ENCODE results near the gene SEPTIN7. TPM values are rescaled to one million over a fixed set of nuclear protein-coding genes. Genes with fewer than 3 reads are reported as not detected.

Gene SEPTIN7
- total RNA-seq, 1 donor from 2014 or later, result 151 TPM

DNA sequence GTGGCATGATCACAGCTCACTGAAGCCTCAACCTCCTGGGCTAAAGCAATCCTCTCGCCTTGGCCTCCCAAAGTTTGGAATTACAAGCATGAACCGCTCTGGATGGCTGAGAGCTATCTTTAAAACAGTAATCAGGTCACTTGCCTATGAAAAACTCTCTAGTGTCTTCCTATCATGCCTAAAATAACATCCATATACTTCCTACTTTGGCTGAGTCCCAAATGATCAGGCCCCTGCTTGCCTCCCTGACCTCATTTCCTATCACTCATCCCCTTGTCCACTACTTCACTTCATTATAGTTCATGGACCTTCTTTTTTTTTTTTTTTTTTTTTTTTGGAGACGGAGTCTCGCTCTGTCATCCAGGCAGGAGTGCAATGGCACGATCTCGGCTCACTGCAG is 28.0 kb downstream of the SEPTIN7 start:
- Histone ChIP-seq H3K27ac (no peak overlapping the region), H3K27me3 (no peaks in the 10 kb centered on the region), H3K9me3 (no peaks in the 10 kb centered on the region), H3K4me3 (no peak overlapping the region), H3K36me3 (peaks cover 0 to 3% of the 10 kb centered on the region in 2 donors), H3K4me1 (peaks cover 74% of the 10 kb centered on the region)
- TF ChIP-seq POLR2AphosphoS5 (IDR thresholded peaks at IDR 0.05; ENCODE audit: insufficient read depth in 1 of 2, low read depth in 1 of 2) (no peak), POLR2A (IDR thresholded peaks at IDR 0.05) (no peak)
- TF ChIP-seq, protein P1, sequence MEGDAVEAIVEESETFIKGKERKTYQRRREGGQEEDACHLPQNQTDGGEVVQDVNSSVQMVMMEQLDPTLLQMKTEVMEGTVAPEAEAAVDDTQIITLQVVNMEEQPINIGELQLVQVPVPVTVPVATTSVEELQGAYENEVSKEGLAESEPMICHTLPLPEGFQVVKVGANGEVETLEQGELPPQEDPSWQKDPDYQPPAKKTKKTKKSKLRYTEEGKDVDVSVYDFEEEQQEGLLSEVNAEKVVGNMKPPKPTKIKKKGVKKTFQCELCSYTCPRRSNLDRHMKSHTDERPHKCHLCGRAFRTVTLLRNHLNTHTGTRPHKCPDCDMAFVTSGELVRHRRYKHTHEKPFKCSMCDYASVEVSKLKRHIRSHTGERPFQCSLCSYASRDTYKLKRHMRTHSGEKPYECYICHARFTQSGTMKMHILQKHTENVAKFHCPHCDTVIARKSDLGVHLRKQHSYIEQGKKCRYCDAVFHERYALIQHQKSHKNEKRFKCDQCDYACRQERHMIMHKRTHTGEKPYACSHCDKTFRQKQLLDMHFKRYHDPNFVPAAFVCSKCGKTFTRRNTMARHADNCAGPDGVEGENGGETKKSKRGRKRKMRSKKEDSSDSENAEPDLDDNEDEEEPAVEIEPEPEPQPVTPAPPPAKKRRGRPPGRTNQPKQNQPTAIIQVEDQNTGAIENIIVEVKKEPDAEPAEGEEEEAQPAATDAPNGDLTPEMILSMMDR (IDR thresholded peaks at IDR 0.05), result no peak
- intact Hi-C loops (cut with DNase I), result no loop called here
- no peak for DNase-seq (ENCODE audit: extremely low spot score in 2 of 2)

DNA sequence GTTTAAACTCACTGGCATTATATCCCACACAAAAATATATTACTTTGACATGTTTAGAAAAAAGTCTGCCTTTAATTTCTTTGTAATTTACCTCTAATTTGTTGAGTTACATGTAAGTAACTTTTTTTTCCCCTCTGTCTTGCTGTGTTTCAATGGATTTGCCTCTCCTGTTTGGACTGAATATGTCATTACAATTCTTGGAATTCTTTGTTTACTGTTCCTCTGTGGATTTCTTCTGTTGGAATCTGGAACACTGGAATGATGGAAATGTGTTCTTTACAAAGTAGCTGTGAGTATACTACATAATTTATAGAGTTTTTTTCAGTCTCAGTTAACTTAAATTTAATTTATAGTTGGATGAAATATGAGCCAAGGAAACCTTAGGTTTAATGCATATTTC is 30.4 kb downstream of the SEPTIN7 start:
- Histone ChIP-seq H3K27ac (no peak overlapping the region), H3K4me1 (peaks cover 54% of the 10 kb centered on the region), H3K36me3 (peaks cover 0 to 5% of the 10 kb centered on the region in 2 donors), H3K9me3 (no peaks in the 10 kb centered on the region), H3K4me3 (no peak overlapping the region), H3K27me3 (no peaks in the 10 kb centered on the region)
- intact Hi-C loops (cut with DNase I), result no loop called here
- TF ChIP-seq POLR2AphosphoS5 (IDR thresholded peaks at IDR 0.05; ENCODE audit: insufficient read depth in 1 of 2, low read depth in 1 of 2) (no peak), POLR2A (IDR thresholded peaks at IDR 0.05) (no peak)
- TF ChIP-seq, protein P1 (IDR thresholded peaks at IDR 0.05), result no peak
- DNase-seq (ENCODE audit: extremely low spot score in 2 of 2), result no peak

DNA sequence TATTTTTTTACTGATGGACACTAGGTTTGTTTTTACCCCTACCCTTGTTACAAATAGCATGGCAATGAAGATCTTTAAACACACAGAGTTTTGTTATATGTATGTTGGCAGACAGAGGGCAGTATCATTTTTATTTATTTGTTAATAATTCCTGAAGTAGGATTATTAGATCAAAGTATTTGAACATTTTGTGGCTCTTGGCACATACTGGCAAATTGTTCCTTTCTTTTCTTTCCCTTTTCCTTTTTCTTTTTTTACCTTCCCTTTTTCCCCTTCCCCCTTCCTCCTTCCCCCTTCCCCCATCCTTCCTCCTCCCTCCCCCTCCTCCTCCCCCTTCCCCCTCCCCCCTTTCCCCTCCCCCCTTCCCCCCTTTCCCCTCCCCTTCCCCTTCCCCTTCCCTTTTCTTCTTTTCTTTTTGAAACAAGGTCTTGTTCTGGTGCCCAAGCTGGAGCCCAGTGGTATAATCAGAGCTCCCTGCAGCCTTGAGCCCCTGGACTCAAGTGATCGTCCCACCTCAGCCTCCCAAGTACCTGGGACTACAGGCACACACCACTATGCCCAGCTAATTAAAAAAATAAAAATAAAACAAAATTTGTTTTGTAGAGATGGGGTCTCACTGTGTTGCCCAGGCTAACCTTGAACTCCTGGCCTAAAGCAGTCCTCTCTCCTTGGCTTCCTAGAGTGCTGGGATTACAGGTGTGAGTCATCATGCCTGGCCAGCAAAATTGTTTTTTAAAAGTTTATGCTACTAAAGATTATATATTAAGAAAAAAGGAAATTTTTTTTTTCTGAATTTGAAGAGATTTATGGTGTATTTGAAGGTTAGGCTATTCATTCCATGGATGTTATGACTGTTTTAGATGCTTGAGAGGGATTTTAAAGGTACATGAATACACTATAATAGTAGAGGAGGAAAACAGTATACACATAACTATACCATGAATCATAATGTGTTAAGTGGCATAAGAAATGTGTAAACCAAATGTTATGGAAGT is 39.3 kb downstream of the SEPTIN7 start:
- H3K27ac ChIP-seq, result no peak overlapping the region
- intact Hi-C loops (cut with DNase I), result no loop called here
- H3K27me3 ChIP-seq, result no peaks in the 10 kb centered on the region
- H3K9me3 ChIP-seq, result no peaks in the 10 kb centered on the region
- TF ChIP-seq, protein P1 (IDR thresholded peaks at IDR 0.05), result no peak
- no peak for TF ChIP-seq POLR2A (IDR thresholded peaks at IDR 0.05)
- H3K4me3 ChIP-seq, result no peak overlapping the region
- no peaks in the 10 kb centered on the region for H3K36me3 ChIP-seq
- peaks cover 7% of the 10 kb centered on the region for H3K4me1 ChIP-seq
- no peak for DNase-seq (ENCODE audit: extremely low spot score in 2 of 2)

DNA sequence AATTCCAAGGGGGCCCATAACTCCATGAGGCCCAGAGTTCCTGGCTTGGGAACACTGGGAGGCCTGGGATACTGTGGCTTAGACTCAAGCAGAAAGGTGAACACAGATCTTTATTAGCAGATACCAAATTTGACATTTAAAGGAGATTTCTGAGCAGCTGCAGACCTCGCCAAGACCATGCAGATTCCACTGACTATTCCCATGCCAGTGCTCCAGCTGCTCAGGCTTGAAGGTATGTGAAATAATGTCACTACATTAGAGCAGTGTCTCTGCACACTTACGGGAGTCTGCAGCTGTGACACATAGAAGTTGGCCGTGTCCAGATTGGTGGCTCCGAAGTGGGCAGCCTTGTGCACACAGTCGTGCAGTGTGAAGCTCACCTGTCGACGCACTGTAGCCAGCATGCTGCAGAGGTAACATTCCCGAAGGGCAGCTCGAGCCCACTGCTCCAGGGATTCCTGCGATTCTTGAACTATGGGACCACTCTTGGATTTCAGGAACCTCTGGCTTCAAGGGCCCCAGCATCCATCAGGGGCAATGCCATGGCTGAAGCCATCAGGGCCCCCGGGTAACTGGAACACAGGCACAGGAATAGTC is 46.1 kb downstream of the SEPTIN7 start:
- peaks cover 0 to 11% of the 10 kb centered on the region in 2 donors for H3K36me3 ChIP-seq
- no peak overlapping the region for H3K27ac ChIP-seq
- DNase-seq (ENCODE audit: extremely low spot score in 2 of 2), result no peak
- no peaks in the 10 kb centered on the region for H3K27me3 ChIP-seq
- H3K4me1 ChIP-seq, result peaks cover 24% of the 10 kb centered on the region
- no peak for TF ChIP-seq POLR2AphosphoS5 (IDR thresholded peaks at IDR 0.05; ENCODE audit: insufficient read depth in 1 of 2, low read depth in 1 of 2)
- TF ChIP-seq POLR2A (IDR thresholded peaks at IDR 0.05), result no peak
- TF ChIP-seq, protein P1 (IDR thresholded peaks at IDR 0.05), result no peak
- intact Hi-C loops (cut with DNase I), result no loop called here
- H3K4me3 ChIP-seq, result no peak overlapping the region
- H3K9me3 ChIP-seq, result no peaks in the 10 kb centered on the region

DNA sequence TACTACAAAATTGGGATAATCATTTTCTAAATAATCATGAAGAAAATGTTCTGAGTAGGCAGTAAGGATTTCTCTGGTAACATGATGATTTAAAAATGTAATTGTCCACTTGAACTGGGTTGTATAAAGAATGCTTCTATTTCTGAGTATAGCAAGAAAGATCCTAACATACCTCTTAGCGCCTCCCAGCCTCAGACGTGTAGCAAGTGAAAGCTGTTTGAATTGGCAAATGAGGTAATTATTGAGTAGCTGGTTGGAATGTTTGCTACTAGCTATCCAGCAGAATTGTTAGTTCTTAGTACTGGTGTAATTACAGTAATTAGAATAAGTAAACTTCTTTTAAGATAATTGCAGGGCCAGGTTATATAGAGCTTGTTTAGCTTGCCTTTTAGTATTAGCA is 47.9 kb downstream of the SEPTIN7 start:
- intact Hi-C loops (cut with DNase I), result no loop called here
- H3K4me1 ChIP-seq, result peaks cover 24% of the 10 kb centered on the region
- H3K27ac ChIP-seq, result no peak overlapping the region
- TF ChIP-seq, protein P1 (IDR thresholded peaks at IDR 0.05), result no peak
- TF ChIP-seq POLR2A (IDR thresholded peaks at IDR 0.05), result no peak
- TF ChIP-seq POLR2AphosphoS5 (IDR thresholded peaks at IDR 0.05; ENCODE audit: insufficient read depth in 1 of 2, low read depth in 1 of 2), result no peak
- no peaks in the 10 kb centered on the region for H3K27me3 ChIP-seq
- no peak overlapping the region for H3K4me3 ChIP-seq
- no peaks in the 10 kb centered on the region for H3K9me3 ChIP-seq
- DNase-seq (ENCODE audit: extremely low spot score in 2 of 2), result no peak
- H3K36me3 ChIP-seq, result peaks cover 0 to 11% of the 10 kb centered on the region in 2 donors

Measured in vagina (tissue), 2 donors.